DMS79 (cell line): ENCODE results near the gene COL1A1.

Experiments used
- DNase-seq: peaks from one replicate; lab custom pipeline; 2025; lab: John Stamatoyannopoulos, UW

COL1A1 gene

DNA sequence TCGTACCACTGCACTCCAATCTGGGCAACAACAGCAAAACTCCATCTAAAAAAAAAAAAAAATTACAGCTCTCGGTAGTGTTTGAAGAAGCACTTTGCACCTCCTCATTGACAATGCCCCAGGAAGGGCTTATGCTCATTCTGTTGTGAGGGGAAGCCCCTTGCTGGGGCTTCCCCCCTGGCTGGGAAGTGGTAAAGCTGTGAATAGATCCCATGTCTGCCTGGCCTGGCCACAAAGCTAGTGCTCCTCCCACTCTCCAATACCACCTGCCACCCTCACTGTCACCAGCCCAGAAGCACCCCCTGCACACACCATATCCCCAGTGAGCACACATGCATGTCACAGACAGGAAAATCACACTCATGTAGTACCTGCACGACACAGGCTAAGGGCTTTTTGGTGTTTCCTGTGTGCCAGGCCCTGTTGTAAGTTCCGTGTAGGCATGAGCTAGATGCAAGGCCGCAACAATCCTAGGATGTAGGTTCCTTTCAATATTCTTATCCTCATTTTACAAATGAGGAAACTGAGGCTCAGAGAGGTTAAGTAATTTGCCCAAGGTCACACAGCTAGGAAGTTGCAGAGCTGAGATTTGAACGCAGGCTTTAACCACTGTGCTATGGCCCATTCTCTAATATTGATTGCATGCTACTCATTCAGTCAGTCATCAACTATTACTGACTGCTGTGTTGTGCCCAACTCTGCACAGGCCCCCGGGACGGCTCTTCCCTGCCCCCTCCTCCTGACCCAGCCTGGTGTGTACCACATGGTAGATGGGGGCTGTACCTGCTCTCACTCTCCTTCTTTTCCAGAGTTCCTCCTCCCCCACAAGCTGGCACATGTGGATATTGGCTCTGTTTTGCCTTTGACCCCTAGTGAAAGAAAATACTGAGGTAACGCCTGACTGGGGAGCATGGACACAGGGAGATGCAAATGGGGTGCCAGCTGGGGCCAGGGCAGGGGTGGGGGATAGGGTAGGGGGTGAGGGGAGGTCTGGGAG, 11.9 kb upstream of the COL1A1 start:
- DNase-seq, result no peak

DNA sequence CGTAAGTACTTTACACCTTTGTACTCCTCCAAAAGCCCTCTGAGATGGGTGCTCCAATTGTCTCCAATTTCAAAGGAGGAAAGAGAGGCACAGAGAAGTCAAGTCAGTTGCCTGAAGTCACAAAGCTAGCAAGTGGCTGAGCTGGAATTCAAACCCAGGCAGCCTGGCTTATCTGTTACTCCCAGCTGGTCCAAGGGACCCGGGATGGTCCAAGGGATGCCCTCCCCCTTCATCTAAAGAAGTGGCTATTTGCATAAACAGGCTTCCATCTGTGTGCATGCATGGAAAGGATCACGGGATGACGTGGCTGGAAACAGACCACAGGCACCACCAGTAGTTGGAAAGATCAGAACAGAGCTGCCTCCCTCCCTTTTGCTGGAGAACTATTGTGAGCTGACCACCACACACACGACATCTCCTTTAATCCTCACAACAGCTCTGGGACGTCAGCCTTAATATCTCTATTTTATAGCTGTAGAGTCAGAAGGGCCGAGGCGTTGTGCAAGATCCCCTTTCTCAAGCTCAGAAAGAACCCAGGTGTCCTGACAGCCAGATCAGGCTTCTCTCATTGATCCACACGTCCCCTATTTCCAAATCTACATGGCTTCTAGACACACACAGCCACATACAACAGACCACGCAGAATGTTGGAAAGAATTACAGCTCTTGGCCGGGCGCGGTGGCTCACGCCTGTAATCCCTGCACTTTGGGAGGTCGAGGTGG, 10.9 kb upstream of the COL1A1 start:
- DNase-seq, result no peak

DNA sequence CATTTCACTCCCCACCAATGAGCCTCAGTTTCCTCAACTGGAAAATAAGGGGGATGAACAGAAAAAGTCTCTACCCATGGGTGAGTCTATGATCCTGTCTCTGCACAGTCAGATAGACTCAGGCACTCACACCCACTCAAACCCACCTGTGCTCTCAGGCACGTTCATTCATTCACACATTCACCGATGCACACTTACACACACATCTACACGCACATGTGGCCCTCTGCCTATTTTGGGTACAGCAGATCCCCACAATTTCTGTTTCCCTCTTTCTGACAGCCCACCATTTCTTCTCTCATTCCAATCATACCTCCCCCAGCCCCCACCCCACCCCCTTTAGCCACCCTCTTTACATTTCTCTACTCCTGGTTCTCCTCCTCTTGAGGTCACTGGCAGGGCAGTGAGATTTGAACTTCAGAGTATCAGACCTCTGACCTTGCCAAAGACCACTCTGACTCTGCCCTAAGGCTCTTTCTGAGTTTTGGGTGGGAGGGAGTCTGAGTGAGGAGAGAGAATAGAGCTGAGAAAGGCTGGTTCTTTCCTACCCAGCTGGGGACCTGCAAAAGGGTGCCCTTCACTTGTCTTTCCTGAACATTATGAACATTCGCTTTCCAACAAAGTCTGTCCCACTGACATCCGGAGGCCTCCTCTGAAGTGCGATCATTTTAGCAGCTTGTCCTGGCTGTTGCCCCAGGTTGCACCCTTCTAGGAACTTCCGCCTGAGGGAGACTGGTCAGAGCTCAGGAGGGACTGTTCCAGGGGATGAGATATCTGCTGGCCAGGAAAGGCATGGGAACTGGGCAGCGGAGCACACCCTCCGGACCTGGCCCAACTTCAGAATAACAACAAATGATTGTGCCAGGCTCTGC, 10.1 kb upstream of the COL1A1 start:
- no peak for DNase-seq

DNA sequence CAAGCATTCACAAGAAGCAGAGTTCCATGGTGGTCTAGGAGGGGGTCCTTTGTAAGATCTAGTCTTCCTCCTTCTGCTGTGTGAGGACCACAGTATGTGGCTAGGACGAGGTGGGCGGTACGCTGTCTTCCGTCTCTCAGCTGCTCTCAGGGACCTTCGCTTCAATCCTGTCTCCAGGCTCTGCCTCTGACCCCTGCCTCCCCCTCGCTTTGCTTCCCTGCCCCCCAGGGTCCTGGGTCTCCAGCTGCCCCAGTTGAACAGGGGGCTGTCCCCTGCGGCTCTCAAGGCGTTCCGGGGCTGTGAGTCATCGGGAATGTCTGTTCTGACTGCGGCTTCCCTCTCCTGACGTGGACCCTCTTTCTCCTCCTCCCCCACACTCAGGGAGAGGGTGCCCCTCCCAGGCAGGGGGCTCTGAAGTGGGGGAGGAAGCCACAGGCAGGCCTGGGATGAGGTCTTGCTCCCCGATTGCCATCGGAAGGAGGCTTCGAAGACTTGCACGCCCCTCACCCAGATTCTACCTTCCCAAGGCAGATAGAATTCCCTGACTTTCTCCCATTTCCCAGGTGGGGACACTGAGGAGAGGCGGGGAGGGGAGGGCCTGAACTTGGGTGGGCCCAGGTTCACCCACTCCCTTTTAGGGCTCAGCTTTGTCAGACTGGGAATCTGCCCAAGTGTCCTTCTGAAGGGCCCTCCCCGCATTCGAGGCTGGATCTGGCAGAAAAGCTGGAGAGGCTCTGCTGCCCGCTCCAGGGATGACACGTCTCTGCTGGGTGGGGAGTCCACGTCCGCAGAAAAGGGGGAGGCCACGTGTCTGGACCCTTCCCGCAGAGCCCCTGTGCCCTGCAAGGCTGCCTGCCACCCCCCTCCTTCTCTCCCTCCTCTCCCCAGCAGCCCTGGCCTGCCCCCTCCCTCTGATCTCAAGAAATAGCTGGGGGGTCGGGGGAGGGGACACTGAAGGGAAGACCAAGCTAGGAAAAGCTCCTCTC, 9.1 kb upstream of the COL1A1 start:
- no peak for DNase-seq

DNA sequence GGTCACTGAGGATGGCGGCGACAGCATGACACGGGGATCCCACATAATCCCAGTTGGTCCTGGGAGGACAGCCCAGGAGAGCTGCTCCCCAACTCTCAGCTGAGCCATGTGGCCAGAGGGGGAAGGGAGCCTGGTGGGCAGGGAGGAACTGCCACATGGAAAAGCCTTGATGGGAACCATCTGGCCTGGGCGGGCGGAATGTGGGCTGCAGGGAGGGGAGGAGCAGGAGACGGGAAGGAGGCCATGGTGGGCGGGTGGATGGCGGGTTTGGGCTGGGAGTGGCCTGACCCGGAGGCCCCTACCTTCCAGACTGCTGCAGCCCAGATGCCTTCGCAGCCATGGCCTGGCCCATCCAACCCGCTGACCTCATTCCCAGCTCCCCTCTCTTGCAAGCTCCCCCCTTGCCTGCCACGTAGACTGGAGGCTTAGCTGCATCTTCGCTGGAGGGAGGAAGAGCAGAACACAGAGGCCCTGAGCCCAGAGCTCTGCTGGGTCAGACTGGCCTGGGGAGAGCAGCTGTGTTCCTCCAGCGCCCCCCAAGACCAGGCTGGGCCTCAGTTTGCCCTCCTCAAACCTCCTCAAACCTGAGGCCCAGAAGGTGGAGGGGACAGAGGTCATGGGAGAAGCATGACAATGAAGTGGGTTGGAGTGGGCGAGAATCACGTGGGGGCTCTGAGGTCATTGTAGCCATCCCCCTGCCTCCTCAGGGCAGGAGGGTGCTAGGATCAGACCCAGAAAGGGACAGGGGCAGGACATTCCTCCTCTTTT, 8.2 kb upstream of the COL1A1 start:
- no peak for DNase-seq

DNA sequence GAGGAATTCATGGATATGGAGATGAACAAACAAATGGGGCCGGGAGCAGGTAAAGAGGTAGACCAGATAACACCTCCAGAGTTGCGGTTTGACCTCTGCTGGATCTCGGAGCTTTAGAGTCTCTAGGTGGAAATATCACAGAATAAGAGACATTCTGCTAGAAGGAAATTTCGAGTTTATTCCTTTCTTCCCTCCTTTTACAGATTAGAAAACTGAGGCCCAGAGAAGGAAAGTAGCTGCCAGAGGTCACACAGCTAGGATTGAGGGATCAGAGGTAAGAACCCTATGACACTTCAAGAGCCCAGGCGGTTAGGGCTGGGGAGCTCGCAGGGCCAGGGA, 7.7 kb upstream of the COL1A1 start:
- no peak for DNase-seq

DNA sequence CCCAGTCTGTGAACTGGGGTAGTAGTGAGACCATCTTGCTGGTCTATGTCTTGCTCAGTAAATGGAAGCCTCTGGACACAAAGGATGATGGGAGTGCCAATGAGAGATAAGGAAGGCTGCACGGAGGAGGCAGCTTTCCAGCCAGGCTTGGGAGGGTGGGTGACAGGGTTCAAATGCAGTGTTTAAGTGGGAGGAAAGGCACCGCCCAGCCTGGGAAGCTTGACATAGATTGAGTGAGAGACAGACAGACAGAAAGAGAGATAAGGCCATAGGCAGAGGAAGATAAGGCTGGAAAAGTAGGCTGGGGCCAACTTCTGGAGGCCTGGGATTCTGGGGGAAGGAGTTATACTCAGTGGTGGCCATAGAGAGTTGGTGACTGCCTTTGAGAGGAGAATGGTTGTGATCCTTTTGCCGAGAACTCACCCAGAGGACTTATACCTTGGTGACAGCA, 7.2 kb upstream of the COL1A1 start:
- DNase-seq, result no peak

DNA sequence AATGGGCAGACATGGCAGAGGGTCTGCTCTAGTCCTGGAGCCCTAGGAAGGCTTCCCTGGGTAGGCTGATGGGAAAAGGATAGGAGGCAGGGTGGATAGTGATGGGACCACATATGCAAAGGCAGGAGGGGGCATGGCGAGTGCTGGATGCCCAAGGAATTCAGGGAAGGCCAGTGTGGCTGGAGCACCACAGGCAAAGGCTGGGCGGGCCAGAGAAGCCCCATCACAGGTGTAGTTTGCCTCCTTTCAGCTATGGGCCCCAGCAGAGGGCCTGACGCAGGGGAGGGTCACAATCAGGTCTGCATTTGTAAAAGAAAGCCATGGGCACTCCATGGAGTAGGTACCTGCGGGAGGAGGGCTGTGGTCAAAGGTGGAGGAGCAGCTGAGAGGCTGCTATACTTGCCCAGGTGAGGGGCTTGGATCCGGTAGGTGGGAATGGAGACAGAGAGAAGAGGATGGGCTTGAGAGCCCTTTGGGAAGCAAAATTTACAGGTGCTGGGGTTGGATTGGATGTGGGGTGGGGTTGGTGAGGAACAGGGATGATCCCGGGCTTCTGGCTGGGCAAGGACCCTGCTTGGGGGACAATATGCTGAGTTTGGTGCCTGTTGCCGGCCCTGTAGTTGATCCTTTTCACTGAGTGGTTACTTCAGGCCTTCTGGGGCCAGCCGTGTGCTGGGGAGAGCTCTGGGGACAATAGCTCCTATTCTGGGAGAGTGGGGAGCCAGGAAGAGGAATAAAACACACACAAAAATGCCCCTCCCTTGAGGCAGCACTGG, 6.5 kb upstream of the COL1A1 start:
- no peak for DNase-seq

DNA sequence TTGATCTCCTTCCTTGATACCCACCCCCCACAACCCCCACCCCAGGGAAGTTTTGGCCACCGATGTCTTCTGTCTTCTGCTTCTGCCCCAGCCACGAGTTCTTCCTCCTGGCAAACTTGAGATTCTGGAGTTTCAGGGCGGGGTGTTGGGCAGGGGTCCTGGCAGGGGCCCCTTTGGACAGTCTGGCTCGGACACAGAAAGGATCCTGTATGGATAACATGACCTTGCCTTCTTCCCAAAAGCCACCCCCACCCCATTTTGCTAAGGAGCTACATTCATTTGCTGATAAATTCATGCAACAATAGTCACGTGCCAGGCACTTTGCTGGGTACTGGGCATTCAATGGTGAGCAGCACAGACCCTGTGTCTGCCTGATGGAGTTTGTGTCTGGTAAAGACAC, 5.9 kb upstream of the COL1A1 start:
- DNase-seq, result no peak

DNA sequence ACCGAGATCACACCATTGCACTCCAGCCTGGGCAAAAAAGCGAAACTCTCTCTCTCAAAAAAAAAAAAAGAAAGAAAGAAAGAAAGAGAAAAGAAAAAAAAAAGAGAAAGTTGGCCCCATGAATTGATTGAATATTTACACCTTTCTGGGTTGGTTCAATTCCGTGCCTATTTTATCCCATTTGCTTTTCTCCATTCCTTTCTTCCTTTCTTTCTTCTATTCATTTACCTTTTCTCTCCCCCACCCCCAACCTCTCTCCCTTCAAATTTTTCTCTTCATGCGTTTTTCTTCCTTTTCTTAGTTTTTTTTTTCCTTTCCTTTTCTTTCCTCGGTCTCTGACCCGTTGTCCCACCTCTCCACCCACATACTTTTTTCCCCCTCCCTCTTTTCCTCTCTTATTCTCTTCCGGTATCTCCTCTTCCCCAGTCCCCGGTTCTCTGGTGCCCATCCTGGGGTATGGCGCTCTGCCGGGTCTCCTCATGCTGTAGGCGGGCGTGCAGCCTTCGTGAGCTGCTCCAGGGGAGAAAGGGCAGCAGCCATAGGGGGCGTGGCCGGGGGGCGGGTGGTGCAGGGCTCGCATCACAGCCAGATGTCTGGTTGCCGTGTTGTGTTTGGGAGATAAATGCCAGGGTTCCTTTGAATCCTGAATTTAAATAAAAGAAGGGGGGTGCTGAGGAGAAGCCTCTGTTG, 5.3 kb upstream of the COL1A1 start:
- DNase-seq, result no peak

DNA sequence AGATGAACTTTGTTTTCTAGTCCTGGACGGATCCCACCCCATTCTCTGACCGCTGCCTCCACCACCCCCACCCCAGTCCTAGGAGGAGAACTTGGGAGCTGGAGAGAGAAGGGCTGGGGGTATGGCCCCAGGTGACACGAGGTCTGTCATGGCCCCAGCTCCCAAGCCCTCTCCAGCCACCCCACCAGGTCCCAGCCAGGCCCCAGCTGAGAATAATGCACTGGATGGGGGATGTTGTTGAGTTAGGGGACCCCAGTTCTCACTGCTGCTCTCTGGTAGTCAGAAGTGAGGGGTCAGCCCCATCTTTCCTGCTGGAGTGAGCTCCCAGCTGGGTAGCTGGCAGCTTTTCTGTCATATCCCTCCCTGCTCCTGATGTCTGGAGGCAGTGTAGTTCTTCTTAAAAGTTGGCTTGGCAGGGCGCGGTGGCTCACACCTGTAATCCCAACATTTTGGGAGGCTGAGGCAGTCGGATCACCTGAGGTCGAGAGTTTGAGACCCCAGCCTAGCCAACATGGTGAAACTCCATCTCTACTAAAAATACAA, 4.6 kb upstream of the COL1A1 start:
- no peak for DNase-seq

DNA sequence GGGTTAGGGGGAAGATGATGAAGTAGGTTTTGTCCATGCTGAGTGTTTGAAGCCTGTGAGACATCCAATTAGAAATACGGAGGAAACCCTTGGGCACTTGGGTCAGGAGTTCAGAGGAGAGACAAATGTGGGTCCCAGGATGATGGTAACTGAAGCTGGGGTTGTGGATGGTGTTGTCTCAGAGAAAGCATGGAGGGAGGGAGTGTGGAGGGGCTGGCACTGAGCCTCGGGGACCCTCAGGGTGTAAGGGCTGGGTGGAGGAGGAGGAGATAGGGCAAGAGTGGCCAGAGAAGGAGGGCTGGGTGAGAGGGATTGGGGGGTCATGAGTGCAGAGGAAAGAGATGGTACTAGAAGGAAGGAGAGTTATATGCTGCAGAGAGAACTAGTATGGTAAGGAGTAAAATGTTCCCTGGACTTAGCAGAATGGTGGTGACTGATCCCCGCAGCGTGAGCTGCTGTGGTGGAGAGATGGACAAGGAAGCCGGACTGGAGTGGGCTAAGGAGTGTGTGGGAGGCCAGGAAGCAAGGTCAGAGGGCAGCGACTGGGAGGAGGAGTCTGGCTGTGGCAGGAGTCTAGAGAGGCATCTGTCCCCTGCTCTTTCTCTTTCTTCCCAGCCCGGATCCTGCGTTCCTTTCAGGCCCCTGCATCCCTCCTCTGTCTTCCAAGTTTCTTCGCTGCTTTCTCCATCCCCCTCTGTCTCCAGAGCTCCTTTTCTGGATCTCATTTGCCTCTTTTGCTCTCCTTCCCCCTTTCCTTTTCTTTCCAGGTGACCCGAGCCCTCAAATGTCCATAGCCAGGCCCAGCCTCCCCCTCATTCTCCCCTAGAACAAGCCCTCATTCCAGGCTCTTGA, 3.9 kb upstream of the COL1A1 start:
- DNase-seq, result no peak

DNA sequence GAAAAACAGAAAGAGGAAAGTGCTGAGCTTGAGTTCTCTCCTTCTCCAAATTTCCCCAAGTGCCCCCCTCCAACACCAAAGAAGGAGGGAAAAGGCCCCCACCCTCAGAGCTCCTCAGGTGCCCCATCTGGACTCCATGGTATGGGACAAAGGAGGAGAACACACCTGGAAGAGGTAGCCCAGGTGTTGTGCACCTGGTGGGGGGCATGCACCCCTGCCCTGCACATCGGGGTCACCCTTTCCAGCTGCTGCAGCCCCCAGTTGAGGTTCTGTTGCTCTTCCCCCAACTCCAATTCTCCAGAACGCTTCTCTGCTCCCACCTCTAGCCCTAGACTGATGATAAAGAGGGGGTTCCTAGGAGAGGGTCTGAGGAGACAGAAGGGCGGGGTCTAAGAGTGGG, 3.0 kb upstream of the COL1A1 start:
- DNase-seq, result no peak

DNA sequence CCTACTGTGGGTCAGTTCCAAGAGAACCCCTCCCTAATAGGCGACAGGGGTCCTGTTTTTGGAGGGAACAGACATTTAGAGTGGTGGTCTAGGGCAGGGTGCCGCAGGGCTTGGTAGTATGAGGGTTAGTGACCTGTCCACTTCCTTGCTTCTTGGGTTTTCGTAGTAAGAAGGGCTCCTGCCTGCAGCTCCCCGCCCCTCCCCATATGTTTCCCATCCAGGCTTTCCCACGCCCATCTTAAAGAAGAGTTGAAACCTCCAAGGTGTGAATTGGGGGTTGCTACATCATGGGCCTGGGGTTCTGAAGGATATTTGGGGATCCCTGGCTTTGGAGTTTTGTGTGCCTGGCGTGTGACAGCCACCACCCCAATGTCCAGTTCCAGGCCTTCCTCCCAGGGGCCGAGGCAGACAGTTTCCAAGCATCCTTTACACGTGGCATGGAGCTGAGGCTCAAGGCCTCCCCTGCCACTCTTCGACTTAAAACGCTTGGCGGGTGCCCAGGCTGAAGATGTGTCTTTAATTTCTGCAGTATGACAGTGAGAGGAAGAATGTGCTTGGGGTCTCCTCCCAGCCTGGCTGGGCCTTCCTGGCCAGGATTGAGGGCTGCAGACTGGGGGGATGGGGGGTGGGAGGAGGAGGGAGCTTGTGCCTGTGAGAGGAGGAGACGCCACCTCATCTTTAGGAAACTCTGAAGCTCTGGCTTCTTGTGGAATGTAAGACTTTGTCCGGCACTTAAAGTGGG, 2.3 kb upstream of the COL1A1 start:
- no peak for DNase-seq

DNA sequence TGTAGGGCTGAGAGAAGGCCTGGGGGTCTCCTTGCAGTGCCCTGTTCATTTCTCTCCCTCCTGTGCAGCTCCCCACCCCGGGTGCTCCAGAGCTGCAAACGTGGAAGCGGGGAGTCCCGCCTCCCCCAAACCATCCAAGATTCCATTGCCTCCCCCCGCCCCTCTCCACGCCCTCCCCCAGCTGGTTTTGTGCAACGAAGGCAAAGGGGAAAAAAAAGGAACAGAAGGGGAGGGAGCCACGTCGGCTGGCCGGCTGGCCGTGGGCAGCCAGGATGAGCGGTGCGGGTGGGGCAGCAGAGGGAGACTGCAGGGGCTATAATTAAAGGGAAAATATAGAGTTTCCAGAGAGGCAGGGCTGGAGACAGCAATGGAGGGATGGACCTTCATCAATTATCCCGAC, 1.7 kb upstream of the COL1A1 start:
- DNase-seq, result no peak

DNA sequence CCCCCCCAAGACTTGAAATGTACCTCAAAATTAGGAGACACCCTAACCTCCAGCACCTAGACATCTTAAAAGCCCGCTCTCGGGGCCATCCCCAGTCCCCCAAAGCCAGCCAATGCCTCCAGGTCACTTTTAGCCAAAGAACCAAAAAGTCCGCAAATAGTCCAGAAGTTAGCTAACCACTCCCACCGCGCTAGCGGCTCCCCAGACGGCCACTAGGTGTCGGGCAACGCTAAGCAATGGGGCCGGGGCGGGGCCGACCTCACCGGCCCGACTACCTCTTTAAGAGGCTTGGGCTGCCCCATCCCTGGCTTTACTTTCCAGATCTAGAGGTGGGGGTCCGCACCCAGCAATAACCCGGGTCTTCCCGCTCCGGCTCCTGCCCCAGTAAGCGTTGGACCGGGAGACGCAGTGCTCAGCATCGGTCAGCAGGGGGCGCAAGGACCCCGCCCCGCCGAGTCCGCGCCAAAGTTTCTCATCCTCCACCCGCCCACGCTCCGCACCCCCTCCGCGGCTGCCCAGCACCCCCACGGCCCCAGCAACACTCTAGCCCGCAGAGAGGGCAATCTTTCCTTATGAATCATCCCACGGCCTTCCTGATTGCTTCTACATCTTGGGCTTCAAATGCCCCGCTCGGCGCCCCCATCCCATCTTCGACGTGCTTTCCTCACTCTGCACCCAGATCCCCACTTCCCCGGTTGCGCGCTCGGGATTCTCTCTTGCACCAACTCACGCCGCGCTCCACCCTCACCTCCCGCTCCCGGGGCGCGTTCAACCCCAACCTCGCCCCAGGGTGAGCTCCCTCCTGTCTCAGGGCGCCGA, 765 bp downstream of the COL1A1 start:
- DNase-seq, result peak; percentile 37
